Small intestine (tissue), 7 donors: ENCODE data around the gene RRP15. TPM values are rescaled to one million over a fixed set of nuclear protein-coding genes. Genes with fewer than 3 reads are reported as not detected.
A peak's percentile ranks its signal among the peaks of the same experiment; 100 is the strongest.

Experiments
- DNase-seq, 2 donors: peaks; one replicate each; pipeline versions ENCODE4 v3.0.0 to v3.0.0-alpha.2; 2013
- FAIRE-seq: peaks from 2 replicates; lab custom pipeline; 2012; peaks lifted over from hg19 to GRCh38; lab: Jason Lieb, UNC
- H3K27ac ChIP-seq, 3 donors: one replicate each; pipeline ENCODE4 v1.5.1; 2013; ENCODE audit warnings: low read length in 2 of 3, mild to moderate bottlenecking in 2 of 3, control low read depth in 1 of 3, inconsistent platforms in 1 of 3, low read depth in 1 of 3, moderate library complexity in 1 of 3
- H3K27me3 ChIP-seq, 3 donors: one replicate each; pipeline ENCODE4 v1.6.1; 2013; ENCODE audit warnings: low read length in 3 of 3, inconsistent platforms in 1 of 3; ENCODE audit not compliant: control insufficient read depth in 3 of 3, insufficient read depth in 3 of 3
- H3K36me3 ChIP-seq, 3 donors: one replicate each; pipeline ENCODE4 v1.6.1; 2013; ENCODE audit warnings: low read length in 3 of 3, inconsistent platforms in 1 of 3, low read depth in 1 of 3, mild to moderate bottlenecking in 1 of 3, moderate library complexity in 1 of 3; ENCODE audit not compliant: control insufficient read depth in 3 of 3, insufficient read depth in 2 of 3
- H3K4me1 ChIP-seq, 3 donors: one replicate each; pipeline ENCODE4 v1.6.1; 2013; ENCODE audit warnings: low read length in 2 of 3, inconsistent platforms in 1 of 3, low read depth in 1 of 3, mild to moderate bottlenecking in 1 of 3, moderate library complexity in 1 of 3; ENCODE audit not compliant: control insufficient read depth in 3 of 3, insufficient read depth in 2 of 3
- H3K4me3 ChIP-seq, 3 donors: one replicate each; pipeline ENCODE4 v1.5.1; 2013; ENCODE audit warnings: low read length in 3 of 3, control low read depth in 1 of 3, inconsistent platforms in 1 of 3, low read depth in 1 of 3, mild to moderate bottlenecking in 1 of 3, moderate library complexity in 1 of 3
- H3K9me3 ChIP-seq, 2 donors: one replicate each; pipeline ENCODE4 v1.6.1; 2013; ENCODE audit warnings: low read depth in 1 of 2, low read length in 1 of 2; ENCODE audit not compliant: control insufficient read depth in 2 of 2, insufficient read depth in 1 of 2
- WGBS, 3 donors: extraction: QIAGEN DNeasy Blood & Tissue Kit; methylation state at CpG; one replicate each; pipeline ENCODE4 v1.1.7; 2013; 5-methylcytosine and 5-hydroxymethylcytosine counted together
- polyA plus RNA-seq, 4 donors: library from polyadenylated mRNA; stranded (reverse) in 3 of 4; unstranded in 1 of 4; fragments of 200-250 nt in 3 of 4; fragments of 120-200 nt in 1 of 4; gene quantifications; one replicate each; pipeline versions ENCODE4 v1.2.1 to v1.2.3, GENCODE V29; 2013
- donor health status: healthy with polysubstance abuse.
- donor health status: control.
- donor health status: control.
- donor health status: Bipolar disorder and iron deficiency.
- donor health status: healthy.

Gene RRP15
- polyA plus RNA-seq, 4 donors = 1.3 to 11.4 (median 3.2) TPM

DNA sequence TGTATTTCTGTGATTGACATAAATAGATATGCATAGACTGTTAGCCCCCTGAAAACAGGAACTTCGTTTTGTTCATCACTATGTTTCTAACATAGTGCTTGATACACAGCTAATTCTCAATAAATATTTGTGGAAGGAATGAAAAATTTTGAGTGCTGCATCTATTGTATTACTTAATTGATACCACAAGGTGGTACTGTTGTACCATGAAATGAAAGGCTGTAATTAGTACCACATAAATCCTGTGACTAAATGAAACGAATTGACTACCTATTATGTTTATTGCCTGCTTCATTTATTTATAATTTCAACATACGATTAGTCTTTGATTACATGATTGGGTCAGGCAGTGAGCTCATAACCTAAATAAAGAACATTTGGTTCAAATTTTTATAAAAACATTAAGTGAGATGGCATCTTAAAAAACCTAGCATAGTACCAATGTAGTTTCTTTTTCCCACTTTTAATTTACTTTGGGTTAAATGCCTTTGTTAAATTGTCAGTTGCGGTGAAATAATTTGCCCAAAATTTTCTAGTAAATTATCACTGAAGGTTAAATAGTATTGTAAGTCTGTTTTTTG is 45.0 kb downstream of the RRP15 start:
- H3K36me3 ChIP-seq = peaks cover 0 to 3% (median 0%) of the 10 kb centered on the region in 3 donors
- 27 to 30% (median 28%) methylated on average over 4 of the region's 4 CpGs for WGBS, 3 donors
- H3K27me3 ChIP-seq = no peaks in the 10 kb centered on the region
- H3K4me1 ChIP-seq = no peaks in the 10 kb centered on the region
- no peak overlapping the region for H3K4me3 ChIP-seq
- no peak overlapping the region for H3K27ac ChIP-seq
- DNase-seq (peak; percentile 40 to 48), FAIRE-seq (no peak)
- no peaks in the 10 kb centered on the region for H3K9me3 ChIP-seq

DNA sequence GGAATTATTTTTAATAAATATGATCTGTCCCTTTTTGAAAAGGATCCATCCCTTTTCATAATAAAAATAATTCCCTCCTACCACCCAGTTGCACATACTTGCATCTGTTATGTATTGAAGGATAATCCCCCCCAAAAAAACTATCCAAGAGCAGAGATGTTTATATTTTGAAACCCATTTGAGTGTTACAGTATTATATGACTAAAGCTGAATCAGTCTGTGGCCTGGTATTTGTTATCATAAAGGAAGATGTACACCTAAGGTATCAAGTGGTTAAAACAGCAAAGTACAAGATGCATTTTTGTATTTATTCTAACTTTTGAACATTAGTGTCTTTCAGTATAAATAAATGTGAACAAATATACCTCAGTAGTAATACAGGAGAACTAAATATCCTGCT is 47.3 kb downstream of the RRP15 start:
- Histone ChIP-seq H3K4me1 (peaks cover 0 to 2% (median 0%) of the 10 kb centered on the region in 3 donors), H3K27ac (no peak overlapping the region), H3K9me3 (no peaks in the 10 kb centered on the region), H3K27me3 (no peaks in the 10 kb centered on the region), H3K36me3 (peaks cover 0 to under 1% (median 0%) of the 10 kb centered on the region in 3 donors), H3K4me3 (no peak overlapping the region)
- FAIRE-seq (no peak), DNase-seq (no peak)

DNA sequence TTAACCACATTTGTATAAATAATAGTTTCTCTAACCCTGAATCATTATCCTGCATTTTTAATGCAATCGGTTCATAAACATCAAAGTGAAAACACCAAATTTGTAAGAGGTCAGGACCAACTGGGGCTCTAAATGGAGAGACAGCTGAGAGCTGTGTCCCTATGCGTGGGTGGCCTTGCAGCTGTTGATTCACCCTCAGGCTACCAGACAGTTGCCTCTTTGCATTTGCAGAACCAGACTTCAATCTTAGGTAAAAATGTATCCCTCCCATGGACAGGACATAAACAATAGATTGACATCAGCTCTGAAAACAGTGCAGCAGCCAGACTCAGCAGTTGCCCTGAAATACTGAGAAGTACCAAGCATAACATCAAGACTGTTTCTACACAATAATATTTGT is 51.2 kb downstream of the RRP15 start:
- WGBS, 3 donors = 68 to 74% (median 74%) methylated on average over 2 of the region's 2 CpGs
- H3K4me3 ChIP-seq = no peak overlapping the region
- H3K4me1 ChIP-seq = peaks cover 0 to 2% (median 0%) of the 10 kb centered on the region in 3 donors
- H3K27me3 ChIP-seq = no peaks in the 10 kb centered on the region
- no peak for FAIRE-seq
- H3K27ac ChIP-seq = no peak overlapping the region
- no peaks in the 10 kb centered on the region for H3K36me3 ChIP-seq
- no peak for DNase-seq
- H3K9me3 ChIP-seq = no peaks in the 10 kb centered on the region

DNA sequence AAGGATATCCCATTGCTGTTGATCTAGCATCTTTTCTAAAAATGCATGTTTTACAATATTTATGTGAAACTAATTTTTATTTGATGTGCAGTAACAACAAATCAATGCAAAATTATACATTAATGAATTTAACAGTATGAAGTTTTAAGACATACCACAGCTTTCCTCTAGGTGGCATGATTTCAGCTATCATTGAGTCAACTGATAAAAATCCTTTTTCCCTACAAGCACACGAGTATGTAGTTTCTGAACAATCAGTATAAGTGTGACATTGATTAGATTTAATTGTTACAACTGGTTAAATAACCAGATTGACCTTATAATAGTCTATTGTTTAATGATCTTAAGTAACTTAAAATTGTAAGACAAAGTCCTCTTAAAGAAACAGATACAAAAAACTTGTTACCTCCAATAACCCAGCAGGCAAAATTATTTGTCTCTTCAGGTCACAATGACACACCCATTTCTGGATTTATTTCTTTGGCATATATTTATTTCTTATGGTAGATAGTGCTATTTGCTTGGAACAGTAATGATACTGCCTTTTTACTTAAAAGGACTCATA is 54.3 kb downstream of the RRP15 start:
- peak; percentile 95 for FAIRE-seq

DNA sequence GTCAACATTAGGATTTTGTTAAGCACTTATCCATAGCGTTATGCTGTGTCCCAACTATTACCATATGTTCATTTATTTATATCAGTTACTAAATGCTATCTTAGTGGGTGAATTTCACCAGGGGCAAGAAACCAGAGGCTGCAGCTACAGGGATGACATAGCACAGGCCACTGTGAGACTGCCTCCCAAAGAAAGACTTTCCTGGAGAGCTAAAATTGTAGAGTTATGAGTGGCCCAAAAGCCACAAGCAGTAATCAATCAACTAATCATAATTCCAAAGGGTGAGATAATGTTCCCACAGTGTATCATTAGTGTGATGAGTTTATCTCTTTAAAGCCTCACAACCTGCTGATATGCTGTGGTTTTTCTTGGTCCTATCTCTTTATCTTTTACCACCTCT is 56.2 kb downstream of the RRP15 start:
- Histone ChIP-seq H3K4me1 (peaks cover 0 to 7% (median 2%) of the 10 kb centered on the region in 3 donors), H3K27ac (no peak overlapping the region), H3K27me3 (peaks cover 2 to 16% (median 2%) of the 10 kb centered on the region in 3 donors), H3K4me3 (no peak overlapping the region), H3K9me3 (no peaks in the 10 kb centered on the region), H3K36me3 (no peaks in the 10 kb centered on the region)
- 87 to 98% (median 88%) methylated on average over 1 of the region's 1 CpG for WGBS, 3 donors
- no peak for FAIRE-seq
- DNase-seq = no peak

More for the DNA sequence above, 54.3 kb downstream of the RRP15 start:
- Histone ChIP-seq H3K27me3 (no peaks in the 10 kb centered on the region), H3K27ac (no peak overlapping the region), H3K4me3 (no peak overlapping the region), H3K36me3 (no peaks in the 10 kb centered on the region), H3K9me3 (no peaks in the 10 kb centered on the region), H3K4me1 (peaks cover 0 to 2% (median 0%) of the 10 kb centered on the region in 3 donors)
- WGBS, 3 donors = 0 to 2% (median 2%) methylated on average over 1 of the region's 1 CpG
- DNase-seq = peak; percentile 31 to 39

DNA sequence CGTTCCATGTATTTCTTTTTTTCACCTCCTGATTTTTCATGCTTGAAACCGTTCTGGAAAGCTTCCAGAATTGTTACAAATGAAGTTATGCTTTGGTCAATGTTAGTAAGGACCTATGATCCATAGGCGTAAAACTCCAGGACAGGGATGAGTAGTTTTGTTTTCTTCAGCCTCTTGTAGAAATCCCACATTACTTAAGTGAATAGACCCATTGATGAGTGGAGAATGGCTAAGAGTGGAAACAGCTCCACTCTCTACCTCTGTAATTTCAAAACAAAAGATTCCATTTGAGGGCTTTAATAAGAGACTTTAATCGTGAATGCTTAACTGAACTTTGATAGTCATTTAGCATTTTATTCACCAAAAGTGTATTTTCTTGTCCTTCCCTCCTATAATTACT is 57.0 kb downstream of the RRP15 start:
- peaks cover 5 to 24% (median 5%) of the 10 kb centered on the region in 3 donors for H3K27me3 ChIP-seq
- no peak overlapping the region for H3K4me3 ChIP-seq
- WGBS, 3 donors = 87 to 96% (median 93%) methylated on average over 4 of the region's 4 CpGs
- no peak overlapping the region for H3K27ac ChIP-seq
- H3K36me3 ChIP-seq = no peaks in the 10 kb centered on the region
- H3K9me3 ChIP-seq = no peaks in the 10 kb centered on the region
- DNase-seq (no peak), FAIRE-seq (no peak)
- peaks cover 0 to 10% (median 0%) of the 10 kb centered on the region in 3 donors for H3K4me1 ChIP-seq

DNA sequence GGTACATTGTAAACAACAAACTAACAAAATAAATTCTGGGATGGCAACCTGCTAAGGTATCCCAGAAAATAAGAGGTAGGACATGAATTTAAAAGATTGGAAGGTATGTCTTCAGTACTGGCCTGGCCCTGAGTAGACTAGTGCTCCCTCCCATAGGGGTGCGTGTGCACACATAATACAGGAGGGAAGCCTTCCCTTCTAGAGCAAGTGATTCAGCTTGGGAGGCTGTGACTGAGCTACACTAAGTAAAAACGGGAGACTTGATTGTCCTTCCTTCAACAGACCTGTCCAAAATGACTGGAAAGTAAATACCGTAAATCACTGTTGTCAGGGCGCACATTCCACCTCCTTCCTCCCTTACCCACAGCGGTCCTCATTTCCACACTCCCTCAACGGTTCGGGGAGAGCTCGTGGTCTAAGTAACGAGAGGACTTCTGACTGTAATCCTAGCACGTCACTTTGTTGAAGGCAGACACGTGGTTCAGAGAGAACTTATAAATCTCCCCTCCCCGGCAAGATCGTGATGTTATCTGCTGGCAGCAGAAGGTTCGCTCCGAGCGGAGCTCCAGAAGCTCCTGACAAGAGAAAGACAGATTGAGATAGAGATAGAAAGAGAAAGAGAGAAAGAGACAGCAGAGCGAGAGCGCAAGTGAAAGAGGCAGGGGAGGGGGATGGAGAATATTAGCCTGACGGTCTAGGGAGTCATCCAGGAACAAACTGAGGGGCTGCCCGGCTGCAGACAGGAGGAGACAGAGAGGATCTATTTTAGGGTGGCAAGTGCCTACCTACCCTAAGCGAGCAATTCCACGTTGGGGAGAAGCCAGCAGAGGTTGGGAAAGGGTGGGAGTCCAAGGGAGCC is 60.0 kb downstream of the RRP15 start, which contains the start of gene TGFB2:
Gene TGFB2, plus strand, starts transcription at position 523 of the 859 bp plus-strand sequence. CDS start 1,366 bp downstream, outside the sequence.
- peak; percentile 10 to 58 for DNase-seq
- H3K4me1 ChIP-seq = peaks cover 0 to 10% (median 0%) of the 10 kb centered on the region in 3 donors
- H3K4me3 ChIP-seq = peak within 1 kb of the TSS; percentile 48 to 59 (median 54)
- WGBS, 3 donors = 2 to 7% (median 5%) methylated on average over 22 of the region's 22 CpGs
- H3K36me3 ChIP-seq = no peaks in the 10 kb centered on the region
- FAIRE-seq = no peak
- peaks cover 5 to 43% (median 5%) of the 10 kb centered on the region in 3 donors for H3K27me3 ChIP-seq
- H3K9me3 ChIP-seq = no peaks in the 10 kb centered on the region
- H3K27ac ChIP-seq = peak within 1 kb of the TSS in 2 of 3 donors; percentile 30 to 66

DNA sequence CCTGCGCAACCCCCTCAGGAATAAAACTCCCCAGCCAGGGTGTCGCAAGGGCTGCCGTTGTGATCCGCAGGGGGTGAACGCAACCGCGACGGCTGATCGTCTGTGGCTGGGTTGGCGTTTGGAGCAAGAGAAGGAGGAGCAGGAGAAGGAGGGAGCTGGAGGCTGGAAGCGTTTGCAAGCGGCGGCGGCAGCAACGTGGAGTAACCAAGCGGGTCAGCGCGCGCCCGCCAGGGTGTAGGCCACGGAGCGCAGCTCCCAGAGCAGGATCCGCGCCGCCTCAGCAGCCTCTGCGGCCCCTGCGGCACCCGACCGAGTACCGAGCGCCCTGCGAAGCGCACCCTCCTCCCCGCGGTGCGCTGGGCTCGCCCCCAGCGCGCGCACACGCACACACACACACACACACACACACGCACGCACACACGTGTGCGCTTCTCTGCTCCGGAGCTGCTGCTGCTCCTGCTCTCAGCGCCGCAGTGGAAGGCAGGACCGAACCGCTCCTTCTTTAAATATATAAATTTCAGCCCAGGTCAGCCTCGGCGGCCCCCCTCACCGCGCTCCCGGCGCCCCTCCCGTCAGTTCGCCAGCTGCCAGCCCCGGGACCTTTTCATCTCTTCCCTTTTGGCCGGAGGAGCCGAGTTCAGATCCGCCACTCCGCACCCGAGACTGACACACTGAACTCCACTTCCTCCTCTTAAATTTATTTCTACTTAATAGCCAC is 60.7 kb downstream of the RRP15 start:
- Histone ChIP-seq H3K27me3 (peaks cover 5 to 43% (median 5%) of the 10 kb centered on the region in 3 donors), H3K36me3 (no peaks in the 10 kb centered on the region), H3K27ac (peak overlapping the region in 2 of 3 donors; percentile 30 to 66), H3K4me1 (peaks cover 0 to 10% (median 0%) of the 10 kb centered on the region in 3 donors), H3K9me3 (no peaks in the 10 kb centered on the region), H3K4me3 (peak overlapping the region; percentile 48 to 59 (median 54))
- FAIRE-seq = no peak
- DNase-seq = peak; percentile 27 to 65
- WGBS, 3 donors = 0 to 1% (median 0%) methylated on average over 50 to 64 of the region's 64 CpGs
